Fibroblast of villous mesenchyme (primary cell): ENCODE results near the gene PLPP3. TPM values are rescaled to one million over a fixed set of nuclear protein-coding genes. Genes with fewer than 3 reads are reported as not detected.

ENCODE experiments used
- DNase-seq: peaks from one replicate; pipeline ENCODE4 v3.0.0-alpha.2; 2010; ENCODE audit warnings: low read depth
- H3K4me3 ChIP-seq: 2 replicates; pipeline ENCODE4 v1.5.1; 2011; ENCODE audit warnings: low read depth, mild to moderate bottlenecking, low read length
- CTCF ChIP-seq: IDR thresholded peaks from 2 replicates; pipeline ENCODE4 v1.5.1; 2012; ENCODE audit warnings: low read depth, mild to moderate bottlenecking, low read length; ENCODE audit not compliant: insufficient read depth
- total RNA-seq: library from RNA; depleted of rRNA; stranded (reverse); fragments of >200 nt; gene quantifications from 2 replicates; pipeline ENCODE4 v1.2.3, GENCODE V29; 2012

Gene PLPP3
- total RNA-seq, 1 donor, result 14.7 TPM

- DNase-seq, result no peak
- no peak for TF ChIP-seq CTCF
- no peak overlapping the region for H3K4me3 ChIP-seq
Measured at GRCh38 chr1:56509713-56510641, 69.4 kb downstream of the PLPP3 start.

- no peak overlapping the region for H3K4me3 ChIP-seq
- DNase-seq, result peak; percentile 16
- no peak for TF ChIP-seq CTCF
Measured at GRCh38 chr1:56508523-56508983, 70.8 kb downstream of the PLPP3 start.

GRCh38 chr1:56507925-56508522, 71.3 kb downstream of the PLPP3 start:
- TF ChIP-seq CTCF, result no peak
- no peak overlapping the region for H3K4me3 ChIP-seq
- DNase-seq, result no peak

GRCh38 chr1:56506951-56507491, 72.3 kb downstream of the PLPP3 start:
- DNase-seq, result no peak
- no peak overlapping the region for H3K4me3 ChIP-seq
- TF ChIP-seq CTCF, result no peak

GRCh38 chr1:56505792-56506743, 73.3 kb downstream of the PLPP3 start:
- DNase-seq, result no peak
- TF ChIP-seq CTCF, result no peak
- H3K4me3 ChIP-seq, result no peak overlapping the region

GRCh38 chr1:56502700-56503245, 76.6 kb downstream of the PLPP3 start:
- H3K4me3 ChIP-seq, result no peak overlapping the region
- DNase-seq, result no peak
- TF ChIP-seq CTCF, result no peak
